Activated naive CD4-positive, alpha-beta T cell treated with anti-CD3 and anti-CD28 coated beads for 36 hours (primary cell): Measurements from ENCODE around the gene DSC2. TPM values are rescaled to one million over a fixed set of nuclear protein-coding genes. Genes with fewer than 3 reads are reported as not detected.
A peak's percentile ranks its signal among the peaks of the same experiment; 100 is the strongest.
"Not testable (repeated sequence)": the region's sequence is repeated elsewhere in the genome, so short reads cannot be mapped to it uniquely, and the experiment has no call there.

Experiments used
- CTCF ChIA-PET: fragments of 350-600 bp; sonication (Branson Sonifier 250); formaldehyde crosslinking; loops from one replicate; lab custom pipeline; 2021; ENCODE audit warnings: antibody characterized with exemption; lab: Charles Lee
- DNase-seq: peaks from one replicate; pipeline ENCODE4 v3.0.0-alpha.2; 2020
- H3K27ac Mint-ChIP-seq: one replicate; pipeline ENCODE4 v1.8.0; 2021; ENCODE audit warnings: mild to moderate bottlenecking, mixed read lengths
- H3K27me3 Mint-ChIP-seq: one replicate; pipeline ENCODE4 v1.8.0; 2021; ENCODE audit warnings: low read depth, mixed read lengths
- H3K36me3 Mint-ChIP-seq: one replicate; pipeline ENCODE4 v1.8.0; 2021; ENCODE audit warnings: low read depth, mixed read lengths
- H3K4me1 Mint-ChIP-seq: one replicate; pipeline ENCODE4 v1.8.0; 2021; ENCODE audit warnings: low read depth, mixed read lengths
- H3K4me3 Mint-ChIP-seq: one replicate; pipeline ENCODE4 v1.8.0; 2021; ENCODE audit warnings: mild to moderate bottlenecking, moderate library complexity, mixed read lengths
- H3K9me3 Mint-ChIP-seq: one replicate; pipeline ENCODE4 v1.8.0; 2021; ENCODE audit warnings: mixed read lengths
- intact Hi-C: fragments of 100-400 bp; cut with micrococcal nuclease; formaldehyde crosslinking; loops from one replicate; pipeline ENCODE4 v1.15.1; 2023
- total RNA-seq, 2 experiments: library from RNA; stranded (reverse); gene quantifications; one replicate each; pipeline ENCODE4 v1.2.3, GENCODE V29; 2021

The DSC2 gene
- under 1 TPM in 1 of 2 experiments, not detected in 1; 0.02 TPM for total RNA-seq

- Mint-ChIP-seq H3K27ac (no peak within 1 kb of the TSS), H3K9me3 (no peaks in the 10 kb centered on the region), H3K4me3 (peak within 1 kb of the TSS; percentile 57), H3K36me3 (no peaks in the 10 kb centered on the region), H3K4me1 (no peaks in the 10 kb centered on the region), H3K27me3 (peaks cover 19% of the 10 kb centered on the region)
- intact Hi-C loops: no loop called here
- CTCF ChIA-PET: no interaction called here
- no peak for DNase-seq
Measured at GRCh38 chr18:31102025-31102684, at the start of gene DSC2. Gene DSC2 (minus strand): TSS chr18:31102421. CDS start chr18:31101971, 450 bp downstream.

GRCh38 chr18:31149351-31149750 lies 47.1 kb upstream of the DSC2 start:
- CTCF ChIA-PET: no interaction called here
- Mint-ChIP-seq H3K4me1 (no peaks in the 10 kb centered on the region), H3K4me3 (no peak overlapping the region), H3K27me3 (no peaks in the 10 kb centered on the region), H3K36me3 (peaks cover 2% of the 10 kb centered on the region), H3K27ac (no peak overlapping the region), H3K9me3 (peaks cover 2% of the 10 kb centered on the region)
- intact Hi-C loops: no loop called here
- DNase-seq: no peak

- H3K4me3 Mint-ChIP-seq: no peak overlapping the region
- DNase-seq: no peak
- H3K27me3 Mint-ChIP-seq: no peaks in the 10 kb centered on the region
- peaks cover 2% of the 10 kb centered on the region for H3K36me3 Mint-ChIP-seq
- H3K27ac Mint-ChIP-seq: no peak overlapping the region
- no peaks in the 10 kb centered on the region for H3K4me1 Mint-ChIP-seq
- peaks cover 2% of the 10 kb centered on the region for H3K9me3 Mint-ChIP-seq
- intact Hi-C loops: no loop called here
- CTCF ChIA-PET: no interaction called here
Measured at GRCh38 chr18:31148600-31148999, 46.4 kb upstream of the DSC2 start.

- Mint-ChIP-seq H3K27ac (no peak overlapping the region), H3K4me1 (no peaks in the 10 kb centered on the region), H3K9me3 (peaks cover 2% of the 10 kb centered on the region), H3K4me3 (no peak overlapping the region), H3K27me3 (no peaks in the 10 kb centered on the region), H3K36me3 (peaks cover 2% of the 10 kb centered on the region)
- intact Hi-C loops: no loop called here
- DNase-seq: no peak
- CTCF ChIA-PET: interaction anchor here (0.6 kb wide), 1 partner anchor 13 kb away, joined by 7 read pairs; no protein-coding TSS in a partner anchor
Measured at GRCh38 chr18:31146809-31147208, 44.6 kb upstream of the DSC2 start.

- Mint-ChIP-seq H3K4me3 (no peak overlapping the region), H3K9me3 (peaks cover 2% of the 10 kb centered on the region), H3K27me3 (no peaks in the 10 kb centered on the region), H3K27ac (no peak overlapping the region), H3K36me3 (peaks cover 2% of the 10 kb centered on the region), H3K4me1 (no peaks in the 10 kb centered on the region)
- intact Hi-C loops: no loop called here
- CTCF ChIA-PET: no interaction called here
- no peak for DNase-seq
Measured at GRCh38 chr18:31143025-31143424, 40.8 kb upstream of the DSC2 start.

DNA sequence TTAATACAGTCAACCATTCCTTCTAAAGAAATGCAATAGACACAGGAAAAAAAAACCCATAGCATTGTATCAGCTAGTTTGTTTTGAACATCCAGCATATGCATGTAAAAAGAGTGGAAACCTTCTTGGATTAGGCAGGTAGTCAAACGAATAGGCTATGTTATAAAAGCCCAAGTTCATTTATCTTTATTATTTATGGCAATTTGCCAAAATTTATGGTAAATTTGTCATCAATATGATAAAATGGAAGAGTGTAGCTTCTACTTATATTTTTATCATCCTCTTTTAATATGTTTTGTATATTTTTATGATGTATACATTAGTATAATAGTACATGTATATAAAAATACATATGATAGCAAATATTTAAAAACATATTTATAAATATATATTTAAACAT lies 36.5 kb upstream of the DSC2 start:
- CTCF ChIA-PET: no interaction called here
- Mint-ChIP-seq H3K9me3 (no peaks in the 10 kb centered on the region), H3K36me3 (no peaks in the 10 kb centered on the region), H3K27me3 (no peaks in the 10 kb centered on the region), H3K27ac (no peak overlapping the region), H3K4me3 (no peak overlapping the region), H3K4me1 (no peaks in the 10 kb centered on the region)
- no peak for DNase-seq
- intact Hi-C loops: no loop called here

DNA sequence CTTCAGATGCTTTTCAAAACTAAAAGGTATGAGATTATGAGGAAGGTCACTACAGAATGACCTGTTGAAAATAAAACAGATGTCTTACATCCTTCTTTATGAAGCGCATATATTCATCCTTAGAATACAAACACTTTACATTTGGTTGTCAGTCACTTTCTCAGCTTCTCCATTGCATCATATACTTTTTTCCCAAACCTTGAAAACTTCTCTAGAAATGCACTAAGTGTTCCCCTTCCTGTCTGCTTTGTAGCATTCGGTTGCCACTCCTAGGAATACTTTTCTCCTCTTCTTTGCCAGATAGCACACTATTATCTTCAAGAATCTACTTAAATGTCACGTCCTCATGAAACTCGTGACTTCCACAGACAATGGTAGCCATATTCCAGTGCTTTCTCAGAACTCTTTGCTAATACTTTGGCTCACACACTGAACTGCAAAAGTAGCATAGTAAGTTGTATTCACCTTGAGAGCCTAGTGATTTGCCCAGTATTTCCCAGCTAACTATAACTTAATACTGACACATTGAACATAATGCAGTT lies 32.8 kb upstream of the DSC2 start:
- DNase-seq: no peak
- Mint-ChIP-seq H3K36me3 (no peaks in the 10 kb centered on the region), H3K27me3 (no peaks in the 10 kb centered on the region), H3K4me1 (no peaks in the 10 kb centered on the region), H3K4me3 (no peak overlapping the region), H3K27ac (no peak overlapping the region), H3K9me3 (no peaks in the 10 kb centered on the region)
- intact Hi-C loops: no loop called here
- CTCF ChIA-PET: no interaction called here

DNA sequence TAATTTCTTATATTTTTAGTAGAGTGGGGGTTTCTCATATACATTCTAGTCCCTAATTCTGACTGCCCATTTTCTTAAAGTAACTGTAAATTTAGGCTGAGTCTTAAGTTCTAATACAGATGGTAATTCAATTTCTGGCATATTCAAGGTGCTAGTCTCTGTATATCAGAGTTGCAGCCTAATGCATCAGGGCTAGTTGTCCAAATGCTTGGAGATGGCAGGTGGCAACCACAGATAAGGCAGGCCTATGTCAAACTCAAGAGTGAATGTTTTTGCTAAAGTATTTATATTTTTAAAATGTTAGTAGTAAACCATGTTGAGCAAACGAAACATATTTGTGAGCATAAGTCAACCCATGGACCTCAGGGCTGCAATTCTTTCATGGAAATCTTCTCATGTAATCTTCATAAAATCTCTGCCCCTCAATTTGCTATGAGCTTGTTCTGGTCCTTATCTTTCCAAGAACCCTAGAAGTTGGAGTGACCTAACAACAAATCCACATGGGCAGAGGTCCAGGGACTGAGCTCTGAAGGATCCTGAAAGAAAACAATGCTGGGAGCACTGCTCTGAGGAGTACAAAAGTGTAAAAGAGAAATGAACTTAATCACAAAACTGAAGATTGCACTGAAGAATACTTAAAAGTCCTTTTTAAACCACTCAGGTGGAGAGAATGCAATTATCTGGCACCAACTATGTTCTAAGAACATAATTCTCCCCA lies 27.3 kb upstream of the DSC2 start:
- Mint-ChIP-seq H3K4me3 (no peak overlapping the region), H3K27me3 (no peaks in the 10 kb centered on the region), H3K36me3 (no peaks in the 10 kb centered on the region), H3K9me3 (peaks cover 6% of the 10 kb centered on the region), H3K27ac (no peak overlapping the region), H3K4me1 (no peaks in the 10 kb centered on the region)
- DNase-seq: no peak
- CTCF ChIA-PET: no interaction called here
- intact Hi-C loops: no loop called here

GRCh38 chr18:31125878-31126277 lies 23.7 kb upstream of the DSC2 start:
- H3K27me3 Mint-ChIP-seq: no peaks in the 10 kb centered on the region
- H3K4me1 Mint-ChIP-seq: no peaks in the 10 kb centered on the region
- CTCF ChIA-PET: no interaction called here
- H3K4me3 Mint-ChIP-seq: no peak overlapping the region
- intact Hi-C loops: no loop called here
- no peak overlapping the region for H3K27ac Mint-ChIP-seq
- peaks cover 6% of the 10 kb centered on the region for H3K9me3 Mint-ChIP-seq
- DNase-seq: no peak
- no peaks in the 10 kb centered on the region for H3K36me3 Mint-ChIP-seq

GRCh38 chr18:31123125-31123524 lies 20.9 kb upstream of the DSC2 start:
- intact Hi-C loops, DNase-seq, CTCF ChIA-PET, H3K27ac Mint-ChIP-seq, H3K4me1 Mint-ChIP-seq, H3K36me3 Mint-ChIP-seq, H3K4me3 Mint-ChIP-seq, H3K27me3 Mint-ChIP-seq: not testable (repeated sequence)
- H3K9me3 Mint-ChIP-seq: peaks cover 13% of the 10 kb centered on the region

- Mint-ChIP-seq H3K4me1 (no peaks in the 10 kb centered on the region), H3K4me3 (no peak overlapping the region), H3K27me3 (no peaks in the 10 kb centered on the region), H3K36me3 (no peaks in the 10 kb centered on the region), H3K9me3 (peaks cover 7% of the 10 kb centered on the region), H3K27ac (no peak overlapping the region)
- intact Hi-C loops: no loop called here
- DNase-seq: no peak
- CTCF ChIA-PET: interaction anchor here (0.7 kb wide), 2 partner anchors 782 to 1089 kb away, joined by 4 to 5 read pairs; no protein-coding TSS in a partner anchor
Measured at GRCh38 chr18:31120594-31120993, 18.4 kb upstream of the DSC2 start.

DNA sequence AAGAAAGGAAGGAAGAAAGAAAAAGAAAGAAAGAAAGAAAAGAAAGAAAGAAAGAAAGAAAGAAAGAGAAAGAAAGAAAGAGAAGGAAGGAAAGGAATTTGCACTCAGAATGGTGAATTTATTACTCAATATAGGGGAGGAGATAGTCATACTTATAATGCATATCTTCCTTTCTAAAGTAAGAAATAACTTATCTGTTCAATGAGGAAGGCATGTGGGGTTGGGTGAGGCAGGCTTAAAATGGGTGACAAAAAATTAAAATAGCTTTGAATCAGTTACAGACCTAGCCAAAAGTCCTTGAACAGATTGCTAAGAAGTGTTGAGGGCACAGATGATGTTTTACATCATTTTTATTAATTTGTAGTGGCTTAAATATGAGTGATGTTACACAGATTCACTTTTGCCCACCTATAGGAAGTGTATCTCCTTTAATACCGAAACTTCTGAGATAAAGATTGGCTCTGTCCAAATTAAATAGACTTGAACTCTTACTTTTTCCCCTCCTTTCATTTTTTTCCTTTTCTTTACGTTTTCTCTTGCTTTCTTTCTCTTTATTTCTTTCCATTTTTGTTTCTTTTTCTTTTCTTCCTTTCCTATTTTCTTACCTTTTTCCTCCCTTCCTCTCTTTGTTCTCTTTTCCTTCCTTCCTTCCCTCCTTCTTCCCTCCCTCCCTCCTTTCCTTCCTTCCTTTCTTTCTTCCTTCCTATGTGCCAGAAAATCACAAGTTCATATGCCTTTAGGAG lies 14.8 kb upstream of the DSC2 start:
- CTCF ChIA-PET: interaction anchor here (0.7 kb wide), 1 partner anchor 407 kb away, joined by 3 read pairs; no protein-coding TSS in a partner anchor
- H3K27me3 Mint-ChIP-seq: no peaks in the 10 kb centered on the region
- H3K4me3 Mint-ChIP-seq: no peak overlapping the region
- peaks cover 7% of the 10 kb centered on the region for H3K9me3 Mint-ChIP-seq
- intact Hi-C loops: no loop called here
- DNase-seq: no peak
- no peaks in the 10 kb centered on the region for H3K4me1 Mint-ChIP-seq
- no peaks in the 10 kb centered on the region for H3K36me3 Mint-ChIP-seq
- H3K27ac Mint-ChIP-seq: no peak overlapping the region
